ENCODE measurements around the gene HHAT. TPM values are rescaled to one million over a fixed set of nuclear protein-coding genes. Genes with fewer than 3 reads are reported as not detected.

Gene HHAT
- total and polyA plus RNA-seq, 2 experiments from 2014 or later, result 1.6 to 1.9 TPM

DNA sequence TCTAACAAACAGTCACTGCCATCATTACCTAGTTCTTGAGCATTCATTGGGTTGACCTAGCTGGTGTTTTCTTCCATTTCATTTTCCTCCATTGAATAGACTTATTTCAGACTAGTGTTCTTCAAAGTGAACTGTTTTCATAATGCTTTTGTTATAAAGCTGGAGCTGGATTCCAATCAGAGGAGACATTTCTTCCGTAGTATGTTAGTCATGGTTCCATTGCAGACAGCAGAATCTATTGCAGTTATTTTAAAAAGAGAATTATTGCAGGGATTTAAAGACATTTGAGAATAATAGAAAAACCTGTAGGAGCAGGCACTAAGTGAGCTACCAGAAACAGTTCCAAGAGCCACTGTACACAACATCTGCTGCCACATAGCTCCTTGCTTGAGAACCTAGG lies 50.0 kb downstream of the HHAT start:
- in situ Hi-C loops (cut with MboI), result no loop called here
- peak; percentile 32 for DNase-seq
- no peaks in the 10 kb centered on the region for H4K20me1 ChIP-seq (ENCODE audit: insufficient read depth)
- no peaks in the 10 kb centered on the region for H3K79me2 ChIP-seq (ENCODE audit: insufficient read depth)
- TF ChIP-seq EZH2 (IDR thresholded peaks at IDR 0.05; ENCODE audit: insufficient read depth, poor library complexity, severe bottlenecking), result no peak
- TF ChIP-seq EZH2phosphoT487 (IDR thresholded peaks at IDR 0.05; ENCODE audit: insufficient read depth, low read depth), result no peak
- no peak overlapping the region for H3K4me3 ChIP-seq
- 83 to 85% methylated on average over 1 of the region's 1 CpG for WGBS, 2 experiments (ENCODE audit: low coverage in 1 of 2, low lambda C conversion rate in 2 of 2, missing lambda C conversion rate in 2 of 2)
- H3K4me2 ChIP-seq (ENCODE audit: unreplicated experiment), result no peak overlapping the region
- peaks cover 20% of the 10 kb centered on the region for H3K4me1 ChIP-seq (ENCODE audit: insufficient read depth)
- H3F3A ChIP-seq (ENCODE audit: insufficient read depth), result peaks cover 31% of the 10 kb centered on the region
- no peaks in the 10 kb centered on the region for H3K9me2 ChIP-seq (ENCODE audit: insufficient read depth)
- no peak overlapping the region for H3K9ac ChIP-seq
- peaks cover 35% of the 10 kb centered on the region for H3K27me3 ChIP-seq (replicated peaks; ENCODE audit: insufficient read depth)
- H3K9me3 ChIP-seq (ENCODE audit: low read depth), result no peaks in the 10 kb centered on the region
- H2AFZ ChIP-seq, result no peak overlapping the region
- no peaks in the 10 kb centered on the region for H3K36me3 ChIP-seq (ENCODE audit: low read depth)
- no peak overlapping the region for H3K27ac ChIP-seq

DNA sequence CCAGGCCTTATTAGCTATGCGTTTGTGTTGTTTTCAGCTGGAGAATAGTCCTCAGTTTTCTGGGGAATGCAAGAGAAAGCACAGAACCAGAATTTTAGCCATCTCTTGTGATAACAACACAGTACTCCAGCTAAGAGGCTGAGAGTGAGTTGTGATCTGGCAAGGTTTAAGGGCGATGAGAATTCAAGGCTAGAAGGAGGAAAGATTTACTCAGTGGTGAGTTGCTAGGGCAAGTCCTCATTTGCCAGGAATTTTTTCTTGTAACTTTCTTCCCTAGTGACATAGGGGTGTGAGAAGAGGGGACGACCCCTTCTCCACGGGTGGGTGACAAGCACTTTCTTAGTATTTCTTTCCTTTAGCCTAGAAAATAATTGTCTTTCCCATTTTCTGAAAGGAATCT lies 53.2 kb downstream of the HHAT start:
- Histone ChIP-seq H3K9me3 (ENCODE audit: low read depth) (no peaks in the 10 kb centered on the region), H3F3A (ENCODE audit: insufficient read depth) (peaks cover 21% of the 10 kb centered on the region), H3K4me3 (no peak overlapping the region), H3K27ac (no peak overlapping the region), H3K79me2 (ENCODE audit: insufficient read depth) (no peaks in the 10 kb centered on the region), H4K20me1 (ENCODE audit: insufficient read depth) (no peaks in the 10 kb centered on the region), H3K4me2 (ENCODE audit: unreplicated experiment) (no peak overlapping the region), H2AFZ (no peak overlapping the region), H3K36me3 (ENCODE audit: low read depth) (no peaks in the 10 kb centered on the region), H3K4me1 (ENCODE audit: insufficient read depth) (peaks cover 18% of the 10 kb centered on the region), H3K9me2 (ENCODE audit: insufficient read depth) (no peaks in the 10 kb centered on the region), H3K9ac (no peak overlapping the region), H3K27me3 (replicated peaks; ENCODE audit: insufficient read depth) (peaks cover 55% of the 10 kb centered on the region)
- TF ChIP-seq EZH2 (IDR thresholded peaks at IDR 0.05; ENCODE audit: insufficient read depth, poor library complexity, severe bottlenecking) (no peak), EZH2phosphoT487 (IDR thresholded peaks at IDR 0.05; ENCODE audit: insufficient read depth, low read depth) (no peak)
- in situ Hi-C loops (cut with MboI), result no loop called here
- WGBS, 2 experiments (ENCODE audit: low coverage in 1 of 2, low lambda C conversion rate in 2 of 2, missing lambda C conversion rate in 2 of 2), result 63 to 69% methylated on average over 4 of the region's 4 CpGs
- DNase-seq, result no peak

DNA sequence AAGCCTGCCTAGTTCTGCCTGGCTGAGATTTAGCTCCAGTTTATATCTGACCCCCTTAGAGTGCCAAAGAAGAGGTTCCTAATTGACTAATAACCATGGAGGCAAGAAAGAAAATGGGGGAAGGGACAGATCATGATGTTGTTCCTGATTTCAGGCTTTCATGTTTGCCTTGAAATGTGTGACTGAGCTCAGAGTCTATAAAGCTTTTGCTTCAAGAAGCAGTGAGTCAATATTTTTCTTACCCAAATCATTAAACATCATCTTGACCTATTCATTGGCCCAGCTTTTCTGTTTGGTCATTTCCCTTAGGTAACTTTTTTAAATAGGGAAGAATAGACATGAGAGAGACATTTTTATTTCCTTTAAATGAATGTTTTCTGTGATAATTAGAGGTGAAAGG lies 55.9 kb downstream of the HHAT start:
- H3K9me3 ChIP-seq (ENCODE audit: low read depth), result no peaks in the 10 kb centered on the region
- no peaks in the 10 kb centered on the region for H3K4me1 ChIP-seq (ENCODE audit: insufficient read depth)
- no peaks in the 10 kb centered on the region for H3K9me2 ChIP-seq (ENCODE audit: insufficient read depth)
- no peak for TF ChIP-seq EZH2 (IDR thresholded peaks at IDR 0.05; ENCODE audit: insufficient read depth, poor library complexity, severe bottlenecking)
- no peak for TF ChIP-seq EZH2phosphoT487 (IDR thresholded peaks at IDR 0.05; ENCODE audit: insufficient read depth, low read depth)
- H3K9ac ChIP-seq, result no peak overlapping the region
- no peak overlapping the region for H3K4me3 ChIP-seq
- in situ Hi-C loops (cut with MboI), result no loop called here
- peaks cover 4% of the 10 kb centered on the region; the same call in 1 of the 2 replicates for H3F3A ChIP-seq (ENCODE audit: insufficient read depth)
- no peak overlapping the region for H2AFZ ChIP-seq
- H3K27me3 ChIP-seq (replicated peaks; ENCODE audit: insufficient read depth), result peaks cover 78% of the 10 kb centered on the region
- no peaks in the 10 kb centered on the region for H3K36me3 ChIP-seq (ENCODE audit: low read depth)
- H3K79me2 ChIP-seq (ENCODE audit: insufficient read depth), result no peaks in the 10 kb centered on the region
- H3K4me2 ChIP-seq (ENCODE audit: unreplicated experiment), result no peak overlapping the region
- no peaks in the 10 kb centered on the region for H4K20me1 ChIP-seq (ENCODE audit: insufficient read depth)
- H3K27ac ChIP-seq, result no peak overlapping the region
- peak; percentile 33 for DNase-seq

DNA sequence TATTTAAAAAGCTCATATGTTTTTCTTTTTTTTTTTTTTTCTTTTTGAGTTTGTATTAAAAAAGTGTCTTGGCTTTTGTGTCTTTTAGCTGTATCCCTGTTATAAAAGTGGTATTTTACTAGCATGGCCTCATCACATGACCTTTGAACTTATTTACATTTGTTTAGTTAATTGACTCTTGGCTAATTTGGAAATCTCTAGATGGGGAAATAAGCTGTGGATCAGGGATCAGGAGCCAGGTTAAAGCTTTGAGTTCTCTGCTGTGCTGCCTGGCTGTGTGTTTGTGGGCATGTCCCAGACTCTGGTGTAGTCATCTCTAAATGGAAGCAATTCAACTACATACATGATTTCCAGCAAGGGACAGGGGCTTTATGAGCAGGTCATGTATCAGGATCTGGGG lies 56.5 kb downstream of the HHAT start:
- H3K4me3 ChIP-seq, result no peak overlapping the region
- peaks cover 78% of the 10 kb centered on the region for H3K27me3 ChIP-seq (replicated peaks; ENCODE audit: insufficient read depth)
- DNase-seq, result no peak
- in situ Hi-C loops (cut with MboI), result no loop called here
- no peak overlapping the region for H3K27ac ChIP-seq
- no peaks in the 10 kb centered on the region for H3K36me3 ChIP-seq (ENCODE audit: low read depth)
- H3K9me2 ChIP-seq (ENCODE audit: insufficient read depth), result no peaks in the 10 kb centered on the region
- no peaks in the 10 kb centered on the region for H3K4me1 ChIP-seq (ENCODE audit: insufficient read depth)
- no peak overlapping the region for H3K4me2 ChIP-seq (ENCODE audit: unreplicated experiment)
- H3K9me3 ChIP-seq (ENCODE audit: low read depth), result no peaks in the 10 kb centered on the region
- H3K79me2 ChIP-seq (ENCODE audit: insufficient read depth), result no peaks in the 10 kb centered on the region
- H2AFZ ChIP-seq, result no peak overlapping the region
- no peaks in the 10 kb centered on the region for H4K20me1 ChIP-seq (ENCODE audit: insufficient read depth)
- H3K9ac ChIP-seq, result no peak overlapping the region
- peaks cover 4% of the 10 kb centered on the region; the same call in 1 of the 2 replicates for H3F3A ChIP-seq (ENCODE audit: insufficient read depth)
- TF ChIP-seq EZH2phosphoT487 (IDR thresholded peaks at IDR 0.05; ENCODE audit: insufficient read depth, low read depth), result no peak
- no peak for TF ChIP-seq EZH2 (IDR thresholded peaks at IDR 0.05; ENCODE audit: insufficient read depth, poor library complexity, severe bottlenecking)

DNA sequence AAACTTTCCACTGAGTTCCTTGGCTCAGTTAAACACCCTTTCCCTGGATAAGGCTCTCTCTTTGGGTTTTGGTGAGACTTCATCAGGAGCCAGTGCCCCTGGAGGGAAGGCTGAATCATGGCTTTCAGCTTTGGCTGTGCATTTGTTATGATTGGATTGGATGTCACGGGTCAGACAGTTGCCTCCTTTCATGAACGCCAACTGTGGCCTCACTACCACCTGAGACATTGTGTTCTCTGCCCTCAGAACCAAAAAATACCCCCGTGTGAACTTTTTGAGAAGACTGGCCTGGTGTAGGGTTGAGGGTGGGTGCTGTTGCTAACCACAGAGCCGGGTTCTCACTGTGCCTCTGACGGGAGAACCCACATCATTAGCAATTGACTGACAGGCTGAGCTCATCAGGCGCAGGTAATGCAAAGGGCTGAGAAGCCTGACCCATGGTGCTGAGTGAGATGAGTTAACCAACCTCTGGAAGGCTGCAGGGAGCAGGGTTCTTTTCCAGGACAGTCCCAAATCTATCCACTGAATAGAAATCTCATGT lies 65.6 kb downstream of the HHAT start:
- Histone ChIP-seq H3K4me3 (no peak overlapping the region), H3K4me1 (ENCODE audit: insufficient read depth) (peaks cover 15% of the 10 kb centered on the region), H3K79me2 (ENCODE audit: insufficient read depth) (no peaks in the 10 kb centered on the region), H3K27ac (no peak overlapping the region), H3K9ac (no peak overlapping the region), H2AFZ (no peak overlapping the region), H3K36me3 (ENCODE audit: low read depth) (no peaks in the 10 kb centered on the region), H4K20me1 (ENCODE audit: insufficient read depth) (no peaks in the 10 kb centered on the region), H3K9me2 (ENCODE audit: insufficient read depth) (no peaks in the 10 kb centered on the region), H3K4me2 (ENCODE audit: unreplicated experiment) (no peak overlapping the region), H3K27me3 (replicated peaks; ENCODE audit: insufficient read depth) (peaks cover 72% of the 10 kb centered on the region), H3K9me3 (ENCODE audit: low read depth) (no peaks in the 10 kb centered on the region), H3F3A (ENCODE audit: insufficient read depth) (peaks cover 15% of the 10 kb centered on the region; the same call in 1 of the 2 replicates)
- WGBS, 2 experiments (ENCODE audit: low coverage in 1 of 2, low lambda C conversion rate in 2 of 2, missing lambda C conversion rate in 2 of 2), result 65 to 70% methylated on average over 6 of the region's 6 CpGs
- DNase-seq, result peak; percentile 28
- TF ChIP-seq EZH2phosphoT487 (IDR thresholded peaks at IDR 0.05; ENCODE audit: insufficient read depth, low read depth) (no peak), EZH2 (IDR thresholded peaks at IDR 0.05; ENCODE audit: insufficient read depth, poor library complexity, severe bottlenecking) (no peak)
- in situ Hi-C loops (cut with MboI), result no loop called here

Measured in GM23248 (cell line).